Fibroblast of skin of left biceps (primary cell): Measurements from ENCODE around the gene TRAPPC12.

Experiments used
- DNase-seq, 2 experiments: peaks; one replicate each; pipeline ENCODE4 v3.0.0-alpha.2; 2013; ENCODE audit warnings: low read depth in 2 of 2

The TRAPPC12 gene

GRCh38 chr2:3468296-3468988 lies 88.9 kb downstream of the TRAPPC12 start:
- DNase-seq: no peak

- DNase-seq: no peak
Measured at GRCh38 chr2:3469486-3469885, 90.0 kb downstream of the TRAPPC12 start.

- DNase-seq: peak in 1 of 2 experiments; percentile 32
Measured at GRCh38 chr2:3470166-3470651, 90.7 kb downstream of the TRAPPC12 start.

DNA sequence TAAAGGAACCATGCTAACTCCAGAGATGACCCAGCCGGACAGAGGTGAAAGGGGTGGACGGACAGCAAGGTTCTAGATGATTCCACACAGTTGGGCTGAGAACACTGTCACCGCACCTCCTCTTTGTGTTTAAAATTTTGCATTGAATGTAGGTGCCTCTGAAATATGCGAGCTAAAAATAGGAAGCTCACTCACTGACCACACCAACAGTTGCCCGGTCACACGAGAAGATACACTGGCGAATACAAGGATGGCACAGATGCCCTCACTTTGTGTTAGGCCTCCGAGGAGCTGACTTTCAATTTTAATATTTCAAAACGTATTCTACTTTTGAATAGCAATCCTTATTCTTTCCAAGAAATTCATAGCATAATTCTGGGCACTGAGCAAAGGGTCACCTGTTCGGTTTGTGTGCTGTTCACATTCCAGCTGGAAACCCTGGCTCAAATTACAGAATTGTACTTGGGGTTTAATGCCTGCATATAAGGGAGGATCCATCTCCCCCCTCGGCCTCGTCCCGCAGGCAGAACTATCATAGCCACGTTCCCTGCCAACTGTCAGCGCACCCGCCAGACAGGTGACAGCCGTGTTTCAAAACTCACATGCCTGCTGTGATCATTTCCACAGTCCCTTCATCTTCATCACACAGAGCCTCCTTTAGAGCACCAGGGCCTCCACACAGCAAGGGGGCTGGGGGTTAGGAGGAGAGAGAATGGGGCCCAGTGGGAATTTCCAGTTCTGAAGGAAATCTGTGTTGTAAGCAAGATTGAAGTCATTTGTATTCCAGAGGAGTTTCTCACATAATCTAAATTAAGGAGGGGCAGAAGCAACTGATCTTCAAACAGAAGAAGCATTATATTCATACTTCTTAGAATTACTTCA lies 91.6 kb downstream of the TRAPPC12 start:
- DNase-seq: no peak

- DNase-seq: no peak
Measured at GRCh38 chr2:3472296-3472695, 92.8 kb downstream of the TRAPPC12 start.

- no peak for DNase-seq
Measured at GRCh38 chr2:3472966-3473365, 93.5 kb downstream of the TRAPPC12 start.

DNA sequence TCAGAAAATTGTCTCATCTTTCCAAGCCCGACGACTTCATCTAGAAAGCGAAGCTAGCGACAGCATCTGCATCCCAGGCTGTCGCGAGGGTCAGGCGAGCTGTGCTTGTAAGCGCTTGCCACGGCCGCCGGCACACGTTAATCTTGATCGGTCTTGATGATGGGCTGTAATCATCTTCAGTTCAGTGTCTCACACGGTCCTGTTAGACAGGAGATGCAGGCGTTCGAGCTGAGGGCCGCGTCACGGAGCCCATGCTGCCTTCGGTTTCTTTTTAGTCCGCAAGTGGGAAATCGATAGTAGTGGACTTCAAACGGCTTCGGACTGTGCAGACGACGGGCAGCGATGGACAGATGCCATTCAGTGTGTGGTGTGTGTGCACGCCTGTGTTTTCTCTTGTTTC lies 96.3 kb downstream of the TRAPPC12 start:
- DNase-seq: no peak

GRCh38 chr2:3476321-3476984 lies 97.0 kb downstream of the TRAPPC12 start:
- DNase-seq: no peak

DNA sequence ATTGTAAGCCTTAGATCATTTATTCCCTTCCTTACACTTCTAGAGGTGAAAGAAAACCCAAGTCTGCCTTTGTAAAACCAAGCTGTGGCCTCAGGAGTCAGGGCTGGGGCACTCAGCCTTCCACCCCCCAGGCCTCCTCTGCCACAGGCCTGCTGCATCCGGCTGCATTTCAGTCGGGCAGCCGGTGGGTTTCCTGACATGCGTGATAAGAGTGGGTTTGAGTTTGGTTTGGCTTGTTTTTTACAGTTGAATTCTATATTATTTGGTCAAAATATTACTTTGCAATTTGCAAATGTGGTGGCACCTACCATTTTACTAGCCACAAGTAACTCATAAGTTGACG lies 97.5 kb downstream of the TRAPPC12 start:
- no peak for DNase-seq

- no peak for DNase-seq
Measured at GRCh38 chr2:3478846-3479385, 99.4 kb downstream of the TRAPPC12 start.

DNA sequence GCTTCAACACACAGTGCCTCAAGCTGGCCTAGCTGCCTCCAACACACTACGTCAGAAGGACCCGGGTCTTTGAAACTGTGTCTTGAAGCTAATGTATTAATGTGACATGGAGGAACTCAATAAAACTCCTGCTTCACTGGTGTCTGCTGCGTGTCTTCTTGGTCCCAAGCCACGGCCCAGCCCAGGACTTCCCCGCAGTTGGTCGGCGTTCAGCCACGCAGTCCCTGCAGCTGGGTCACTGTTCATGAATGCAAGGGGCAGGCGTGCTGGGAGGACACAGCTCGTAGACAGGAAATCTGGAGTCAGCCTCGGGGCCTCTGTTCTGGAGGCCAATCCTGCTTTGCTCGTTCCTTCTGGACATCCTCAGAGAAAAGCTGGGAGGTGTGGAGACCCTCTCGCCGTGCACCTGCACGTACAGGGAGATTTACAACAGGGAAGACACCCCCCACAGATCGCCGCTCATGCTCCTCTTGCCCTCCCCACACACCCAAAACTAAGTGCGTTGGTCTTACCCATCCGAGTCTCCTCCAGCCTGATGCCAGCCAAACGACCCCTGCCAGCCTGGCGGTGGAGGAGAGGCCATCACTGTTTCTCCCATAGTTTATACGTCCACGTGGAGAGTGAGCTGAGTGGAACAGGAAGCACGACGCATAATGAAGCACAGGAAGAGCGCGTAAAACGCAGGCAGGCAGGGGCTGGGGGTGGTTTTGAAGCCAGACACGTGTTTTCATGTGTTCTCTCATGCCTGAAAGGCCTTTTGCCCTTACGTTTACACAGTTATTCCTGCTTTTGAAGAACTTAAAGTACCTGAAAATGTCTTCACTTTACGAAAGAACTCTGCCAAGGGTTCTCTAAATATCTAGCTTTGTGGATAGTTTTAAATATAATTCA lies 100.2 kb downstream of the TRAPPC12 start:
- no peak for DNase-seq

DNA sequence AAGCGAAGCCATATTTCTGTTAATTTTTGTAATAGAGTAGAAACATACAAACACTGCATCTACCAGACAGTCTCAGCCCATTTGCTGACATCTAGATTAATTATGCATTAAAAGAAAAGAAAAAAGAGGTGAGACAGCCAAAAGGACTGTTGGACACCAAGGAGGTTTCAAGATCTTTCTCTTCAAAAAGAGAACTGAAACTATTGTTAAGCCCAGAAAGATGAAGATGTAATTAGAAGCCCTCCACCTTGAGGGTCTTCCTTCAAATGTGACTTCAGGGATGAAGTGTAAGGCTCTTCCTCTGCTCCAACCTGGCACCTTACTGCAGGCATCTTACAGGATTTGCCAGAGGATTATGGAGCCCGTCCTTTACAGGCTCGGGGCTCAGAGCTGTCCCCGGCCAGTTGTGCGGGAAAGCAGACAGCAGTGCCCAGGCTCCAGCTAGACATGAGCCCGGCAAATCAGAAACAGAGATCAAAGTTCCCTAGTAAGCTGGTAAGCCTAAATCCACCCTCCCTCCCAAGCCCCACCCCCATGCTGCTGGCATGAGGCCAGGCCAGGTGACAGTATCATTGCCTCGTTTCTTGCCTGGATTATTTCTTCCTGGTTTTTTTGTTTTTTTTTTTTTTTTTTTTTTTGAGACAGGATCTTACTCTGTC lies 101.0 kb downstream of the TRAPPC12 start:
- DNase-seq: no peak

DNA sequence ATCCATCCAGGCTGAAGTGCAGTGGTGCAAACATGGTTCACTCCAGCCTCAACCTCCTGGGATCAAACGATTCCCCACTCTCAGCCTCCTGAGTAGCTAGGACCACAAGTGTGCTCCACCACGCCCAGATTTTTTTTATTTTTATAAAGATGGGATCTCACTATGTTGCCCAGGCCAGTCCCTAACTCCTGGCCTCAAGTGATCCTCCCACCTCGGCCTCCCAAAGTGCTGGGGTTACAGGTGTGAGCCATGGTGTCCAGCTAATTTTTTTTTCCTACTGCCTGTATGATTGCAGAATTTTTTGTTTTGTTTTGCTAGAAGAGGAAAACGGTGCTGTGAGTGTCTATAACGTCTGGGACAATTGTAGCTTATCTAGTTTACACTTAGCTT lies 101.5 kb downstream of the TRAPPC12 start:
- DNase-seq: no peak

- no peak for DNase-seq
Measured at GRCh38 chr2:3481736-3482362, 102.4 kb downstream of the TRAPPC12 start.

GRCh38 chr2:3482363-3482821 lies 102.9 kb downstream of the TRAPPC12 start:
- no peak for DNase-seq

DNA sequence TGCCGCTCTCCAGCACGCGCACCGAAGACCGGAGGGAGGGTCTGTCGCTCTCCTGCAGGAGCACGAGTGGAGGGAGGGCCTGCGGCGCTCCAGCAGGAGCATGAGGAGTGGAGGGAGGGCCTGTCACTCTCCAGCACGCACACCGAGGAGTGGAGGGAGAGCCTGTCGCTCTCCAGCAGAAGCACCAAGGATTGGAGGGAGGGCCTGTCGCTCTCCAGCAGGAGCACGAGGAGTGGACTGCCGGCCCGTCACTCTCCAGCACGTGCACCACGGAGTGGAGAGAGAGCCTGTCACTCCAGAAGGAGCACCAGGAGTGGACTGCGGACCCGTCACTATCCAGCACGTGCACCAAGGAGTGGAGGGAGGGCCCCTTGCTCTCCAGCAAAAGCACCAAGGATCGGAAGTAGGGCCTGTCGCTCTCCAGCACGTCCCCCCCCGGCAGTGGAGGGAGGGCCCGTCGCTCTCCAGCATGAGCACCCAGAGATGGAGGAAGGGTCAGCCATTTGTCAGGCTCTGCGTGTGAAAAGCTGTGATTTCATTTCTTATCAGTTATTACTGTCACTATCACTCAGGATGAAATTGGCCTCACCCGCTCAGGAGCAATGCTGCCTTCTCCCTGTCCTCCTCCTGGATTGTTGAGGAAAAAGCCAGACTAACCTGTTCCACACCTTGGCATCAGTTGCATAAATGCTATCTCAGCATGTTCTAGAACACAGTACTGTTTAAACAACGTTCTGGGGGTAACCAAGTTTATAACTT lies 103.9 kb downstream of the TRAPPC12 start:
- DNase-seq: peak; percentile 84 to 88

DNA sequence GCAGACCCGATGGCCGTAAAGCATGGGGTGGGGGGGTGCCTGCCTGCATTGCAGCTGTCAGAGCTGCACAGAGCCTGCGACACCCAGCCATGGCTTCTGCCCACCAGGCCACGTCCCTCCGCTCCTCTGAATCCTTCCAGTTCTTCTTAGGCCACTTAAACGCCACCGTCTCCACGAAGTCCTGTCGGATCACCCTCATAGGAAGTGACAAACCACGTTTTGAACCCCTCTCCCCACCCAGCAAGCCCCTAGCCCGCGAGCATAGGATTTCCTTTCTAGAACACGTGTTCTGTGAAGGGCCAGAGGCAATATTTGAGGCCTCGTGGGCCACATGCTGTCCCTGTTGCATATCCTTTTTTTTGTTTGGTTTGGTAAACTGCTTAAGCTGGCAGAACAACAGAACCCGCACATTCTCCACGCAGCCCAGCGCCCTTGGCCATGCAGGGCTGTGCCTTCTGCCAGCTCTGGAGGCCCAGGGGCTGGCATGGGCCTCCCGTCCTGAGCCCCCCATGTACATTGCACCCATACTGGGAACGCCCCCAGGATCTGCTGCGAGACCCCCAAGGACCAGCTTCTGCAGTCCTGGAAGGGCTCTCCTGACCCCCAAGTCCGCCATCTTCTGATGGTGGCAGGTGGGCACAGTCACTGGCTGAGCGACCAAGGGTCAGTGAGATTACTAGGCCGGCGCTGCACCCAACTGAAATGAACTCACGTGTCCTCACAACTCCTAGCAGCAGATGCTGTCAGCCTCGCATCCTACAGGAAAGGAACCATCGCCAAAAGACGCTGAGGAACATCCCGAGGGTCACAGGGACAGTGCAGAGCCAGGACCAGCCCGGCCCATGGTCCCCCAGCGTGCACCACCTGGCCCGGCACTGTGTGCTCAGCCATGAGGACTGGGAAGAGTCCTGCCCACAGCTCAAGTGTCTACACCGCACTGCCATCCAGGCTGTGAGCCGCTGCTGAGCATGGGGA lies 104.8 kb downstream of the TRAPPC12 start:
- DNase-seq: no peak

GRCh38 chr2:3485166-3485565 lies 105.7 kb downstream of the TRAPPC12 start:
- DNase-seq: no peak
